Small intestine (tissue), 7 donors: ENCODE data around the gene FAM180B. TPM values are rescaled to one million over a fixed set of nuclear protein-coding genes. Genes with fewer than 3 reads are reported as not detected.

ENCODE experiments used
- DNase-seq, 2 donors: peaks; one replicate each; pipeline versions ENCODE4 v3.0.0 to v3.0.0-alpha.2; 2013
- FAIRE-seq: peaks from 2 replicates; lab custom pipeline; 2012; peaks lifted over from hg19 to GRCh38; lab: Jason Lieb, UNC
- H3K27ac ChIP-seq, 3 donors: one replicate each; pipeline ENCODE4 v1.5.1; 2013; ENCODE audit warnings: low read length in 2 of 3, mild to moderate bottlenecking in 2 of 3, control low read depth in 1 of 3, inconsistent platforms in 1 of 3, low read depth in 1 of 3, moderate library complexity in 1 of 3
- H3K27me3 ChIP-seq, 3 donors: one replicate each; pipeline ENCODE4 v1.6.1; 2013; ENCODE audit warnings: low read length in 3 of 3, inconsistent platforms in 1 of 3; ENCODE audit not compliant: control insufficient read depth in 3 of 3, insufficient read depth in 3 of 3
- H3K36me3 ChIP-seq, 3 donors: one replicate each; pipeline ENCODE4 v1.6.1; 2013; ENCODE audit warnings: low read length in 3 of 3, inconsistent platforms in 1 of 3, low read depth in 1 of 3, mild to moderate bottlenecking in 1 of 3, moderate library complexity in 1 of 3; ENCODE audit not compliant: control insufficient read depth in 3 of 3, insufficient read depth in 2 of 3
- H3K4me1 ChIP-seq, 3 donors: one replicate each; pipeline ENCODE4 v1.6.1; 2013; ENCODE audit warnings: low read length in 2 of 3, inconsistent platforms in 1 of 3, low read depth in 1 of 3, mild to moderate bottlenecking in 1 of 3, moderate library complexity in 1 of 3; ENCODE audit not compliant: control insufficient read depth in 3 of 3, insufficient read depth in 2 of 3
- H3K4me3 ChIP-seq, 3 donors: one replicate each; pipeline ENCODE4 v1.5.1; 2013; ENCODE audit warnings: low read length in 3 of 3, control low read depth in 1 of 3, inconsistent platforms in 1 of 3, low read depth in 1 of 3, mild to moderate bottlenecking in 1 of 3, moderate library complexity in 1 of 3
- H3K9me3 ChIP-seq, 2 donors: one replicate each; pipeline ENCODE4 v1.6.1; 2013; ENCODE audit warnings: low read depth in 1 of 2, low read length in 1 of 2; ENCODE audit not compliant: control insufficient read depth in 2 of 2, insufficient read depth in 1 of 2
- WGBS, 3 donors: extraction: QIAGEN DNeasy Blood & Tissue Kit; methylation state at CpG; one replicate each; pipeline ENCODE4 v1.1.7; 2013; 5-methylcytosine and 5-hydroxymethylcytosine counted together
- polyA plus RNA-seq, 4 donors: library from polyadenylated mRNA; stranded (reverse) in 3 of 4; unstranded in 1 of 4; fragments of 200-250 nt in 3 of 4; fragments of 120-200 nt in 1 of 4; gene quantifications; one replicate each; pipeline versions ENCODE4 v1.2.1 to v1.2.3, GENCODE V29; 2013
- donor health status: healthy with polysubstance abuse.
- donor health status: control.
- donor health status: control.
- donor health status: Bipolar disorder and iron deficiency.
- donor health status: healthy.

Gene FAM180B
- polyA plus RNA-seq, 4 donors = 0.10 to 0.15 TPM; not detected in 2

DNA sequence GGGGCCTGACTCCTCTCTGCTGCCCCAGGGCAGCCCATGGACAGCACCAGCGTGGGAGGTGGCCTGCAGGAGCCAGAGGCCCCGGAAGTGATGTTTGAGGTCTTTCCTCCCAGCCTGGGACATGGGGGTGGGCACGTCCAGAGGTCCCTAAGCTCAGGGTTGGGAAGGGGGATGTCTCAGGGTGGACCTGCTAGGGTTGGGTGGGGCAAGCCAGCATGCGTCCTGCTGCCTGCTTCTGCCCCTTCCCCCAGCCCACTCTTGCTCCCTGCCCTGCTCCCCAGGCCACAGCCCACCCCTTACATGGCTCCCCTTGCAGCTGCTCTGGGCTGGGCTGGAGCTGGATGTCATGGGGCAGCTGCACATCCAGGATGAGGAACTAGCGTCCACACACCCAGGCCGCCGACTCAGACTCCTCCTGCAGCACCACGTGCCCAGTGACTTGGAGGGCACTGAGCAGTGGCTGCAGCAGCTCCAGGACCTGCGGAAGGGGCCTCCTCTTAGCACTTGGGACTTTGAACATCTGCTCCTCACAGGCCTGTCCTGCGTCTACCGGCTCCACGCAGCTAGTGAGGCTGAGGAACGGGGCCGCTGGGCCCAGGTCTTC lies 1.3 kb downstream of the FAM180B start:
- peak overlapping the region in 1 of 3 donors; percentile 3 for H3K4me3 ChIP-seq
- DNase-seq (peak; percentile 44 to 80), FAIRE-seq (no peak)
- H3K27me3 ChIP-seq = peaks cover 0 to 13% (median 0%) of the 10 kb centered on the region in 3 donors
- peaks cover 0 to 52% (median 10%) of the 10 kb centered on the region in 3 donors for H3K36me3 ChIP-seq
- peaks cover 0 to 21% (median 0%) of the 10 kb centered on the region in 3 donors for H3K4me1 ChIP-seq
- 29 to 52% (median 39%) methylated on average over 11 to 14 of the region's 14 CpGs for WGBS, 3 donors
- peak overlapping the region in 1 of 3 donors; percentile 74 for H3K27ac ChIP-seq
- H3K9me3 ChIP-seq = no peaks in the 10 kb centered on the region

DNA sequence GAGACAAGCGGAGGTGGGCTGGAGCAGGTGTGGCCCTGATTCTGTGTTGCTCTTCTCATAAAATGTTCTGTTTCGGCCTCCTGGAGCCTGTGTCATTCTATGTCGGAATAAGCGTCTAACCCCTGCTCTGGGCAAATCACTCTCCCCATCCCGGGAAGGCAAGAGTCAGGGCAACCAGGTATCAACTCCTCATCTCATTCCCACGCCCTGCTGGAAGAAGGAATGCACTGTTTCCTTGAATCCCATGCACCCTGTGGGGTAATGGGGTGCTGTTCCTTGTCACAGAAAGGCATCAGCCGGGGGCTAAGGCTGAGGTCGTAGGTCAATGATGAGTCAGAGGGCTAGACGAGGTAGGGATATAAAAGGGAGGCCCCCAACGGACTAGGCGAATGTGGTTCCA lies 2.6 kb downstream of the FAM180B start:
- Histone ChIP-seq H3K36me3 (peaks cover 0 to 39% (median 2%) of the 10 kb centered on the region in 3 donors), H3K4me1 (peaks cover 0 to 27% (median 0%) of the 10 kb centered on the region in 3 donors), H3K9me3 (no peaks in the 10 kb centered on the region), H3K27ac (no peak overlapping the region), H3K4me3 (peak overlapping the region in 1 of 3 donors; percentile 50), H3K27me3 (peaks cover 0 to 25% (median 8%) of the 10 kb centered on the region in 3 donors)
- no peak for FAIRE-seq
- no peak for DNase-seq
- WGBS, 3 donors = 61 to 80% (median 80%) methylated on average over 11 of the region's 11 CpGs

DNA sequence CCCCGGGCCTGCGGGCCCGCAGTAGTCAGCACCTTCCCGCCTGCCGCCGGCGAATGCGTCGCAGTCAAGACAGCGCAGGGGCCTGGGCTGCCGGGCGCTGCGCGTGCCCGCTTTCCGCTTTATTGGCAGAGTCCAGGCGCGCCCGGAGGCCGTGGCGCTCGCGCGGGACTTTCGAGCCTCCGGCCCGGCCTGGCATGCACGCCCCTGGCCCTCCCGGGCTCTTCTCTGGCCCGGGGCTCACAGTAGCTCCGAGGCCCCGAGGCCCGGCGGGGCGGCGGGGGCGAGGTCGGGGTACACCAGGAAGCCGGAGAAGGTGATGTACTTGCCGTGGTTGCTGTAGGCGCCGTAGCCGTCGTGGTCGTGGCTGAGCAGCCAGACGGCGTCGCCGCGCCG lies 3.1 kb downstream of the FAM180B start:
- FAIRE-seq = no peak
- Histone ChIP-seq H3K27me3 (peaks cover 0 to 30% (median 10%) of the 10 kb centered on the region in 3 donors), H3K27ac (peak overlapping the region in 1 of 3 donors; percentile 22), H3K36me3 (peaks cover 0 to 34% (median 0%) of the 10 kb centered on the region in 3 donors), H3K9me3 (no peaks in the 10 kb centered on the region), H3K4me1 (peaks cover 0 to 30% (median 0%) of the 10 kb centered on the region in 3 donors), H3K4me3 (peak overlapping the region in 1 of 3 donors; percentile 50)
- no peak for DNase-seq
- 45 to 64% (median 53%) methylated on average over 45 to 51 of the region's 51 CpGs for WGBS, 3 donors

DNA sequence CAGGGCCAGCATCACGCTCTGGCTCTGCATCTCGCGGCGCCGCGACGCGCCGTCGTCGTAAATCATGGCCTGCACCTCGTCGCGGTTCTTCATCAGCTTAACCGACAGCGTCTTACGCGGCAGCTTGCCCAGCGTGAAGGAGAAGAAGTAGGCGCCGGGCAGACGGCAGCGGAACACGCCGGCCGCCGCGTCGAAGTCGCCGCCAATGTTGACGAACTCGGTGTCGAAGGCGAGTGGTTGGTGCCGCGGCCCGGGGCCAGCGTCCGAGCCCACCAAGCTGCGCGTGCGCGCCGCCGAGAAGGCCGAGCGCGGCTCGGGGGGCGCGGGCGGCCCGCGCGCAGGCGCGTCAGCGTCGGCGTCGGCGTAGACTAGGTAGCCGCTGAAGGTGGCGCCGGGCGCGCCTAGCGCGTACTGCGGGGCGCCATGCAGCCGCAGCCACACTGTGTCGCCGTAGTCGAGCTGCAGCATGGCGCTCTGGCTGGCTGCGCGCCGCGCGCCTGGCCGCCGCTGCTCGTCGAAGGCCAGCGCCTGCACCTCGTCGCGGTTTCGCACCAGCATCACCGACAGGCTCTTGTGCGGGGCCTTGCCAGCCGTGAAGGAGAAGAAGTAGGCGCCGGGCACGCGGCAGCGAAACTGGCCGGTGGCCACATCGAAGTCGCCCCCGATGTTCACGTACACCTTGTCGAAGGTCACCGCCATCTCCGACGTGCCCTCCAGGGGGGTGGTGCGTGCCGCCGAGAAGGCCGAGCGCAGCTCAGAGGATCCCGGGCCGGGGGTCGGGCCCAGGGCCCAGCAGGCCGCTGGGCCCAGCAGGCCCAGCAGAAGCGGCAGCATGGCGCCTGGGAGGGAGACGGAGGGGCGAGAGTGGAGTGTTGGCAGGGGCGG lies 3.7 kb downstream of the FAM180B start:
- Histone ChIP-seq H3K9me3 (no peaks in the 10 kb centered on the region), H3K27ac (peak overlapping the region in 1 of 3 donors; percentile 22), H3K27me3 (peaks cover 0 to 36% (median 10%) of the 10 kb centered on the region in 3 donors), H3K4me1 (peaks cover 0 to 30% (median 0%) of the 10 kb centered on the region in 3 donors), H3K4me3 (peak overlapping the region in 1 of 3 donors; percentile 50), H3K36me3 (peaks cover 0 to 28% (median 0%) of the 10 kb centered on the region in 3 donors)
- peak in 1 of 2 donors; percentile 79 for DNase-seq
- 57 to 70% (median 57%) methylated on average over 109 to 122 of the region's 122 CpGs for WGBS, 3 donors
- no peak for FAIRE-seq

DNA sequence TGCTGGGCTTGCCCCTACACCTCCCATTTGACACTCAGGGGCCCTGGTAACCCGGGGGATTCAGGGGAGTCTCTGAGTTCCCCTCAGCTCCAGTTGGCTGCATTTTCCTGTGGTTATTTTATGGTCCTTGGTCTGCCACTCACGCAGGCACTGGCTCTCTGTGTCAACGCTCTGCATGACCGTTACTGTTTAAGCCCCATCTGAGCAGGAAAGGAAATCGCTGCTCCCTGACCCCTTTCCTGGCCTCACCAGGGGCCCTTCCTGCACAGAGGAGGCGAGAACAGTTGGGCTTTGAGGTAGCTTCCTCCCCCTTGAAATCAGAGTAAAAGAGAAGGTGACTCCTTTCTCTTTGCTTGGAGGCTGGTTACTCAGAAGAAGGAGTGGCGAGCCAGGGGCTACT lies 5.3 kb downstream of the FAM180B start:
- peaks cover 0 to 40% (median 10%) of the 10 kb centered on the region in 3 donors for H3K27me3 ChIP-seq
- WGBS, 3 donors = 38 to 45% (median 41%) methylated on average over 7 of the region's 7 CpGs
- no peak overlapping the region for H3K27ac ChIP-seq
- H3K9me3 ChIP-seq = no peaks in the 10 kb centered on the region
- no peak overlapping the region for H3K4me3 ChIP-seq
- peaks cover 0 to 13% (median 0%) of the 10 kb centered on the region in 3 donors for H3K36me3 ChIP-seq
- no peak for DNase-seq
- FAIRE-seq = no peak
- peaks cover 0 to 30% (median 0%) of the 10 kb centered on the region in 3 donors for H3K4me1 ChIP-seq

DNA sequence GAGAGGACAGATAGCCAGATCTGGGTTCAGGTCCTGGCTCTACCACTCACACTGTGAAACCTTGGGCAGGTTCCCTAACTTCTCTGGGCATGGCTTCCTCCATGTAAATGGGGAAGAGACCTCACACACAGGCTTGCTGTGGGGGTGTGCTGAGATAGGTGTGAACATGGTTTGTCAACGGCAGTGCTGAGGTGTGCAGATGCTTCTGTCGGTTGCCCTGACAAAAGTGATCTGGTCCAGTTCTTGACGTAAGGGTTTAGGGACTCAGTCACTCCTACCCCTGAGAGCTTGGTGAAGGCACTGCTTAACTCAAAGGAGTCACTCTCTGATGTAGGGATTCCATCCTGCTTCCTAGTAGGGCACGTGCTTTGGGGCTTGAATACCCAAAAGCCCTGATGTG lies 5.8 kb downstream of the FAM180B start:
- Histone ChIP-seq H3K4me1 (peaks cover 0 to 29% (median 0%) of the 10 kb centered on the region in 3 donors), H3K4me3 (no peak overlapping the region), H3K27me3 (peaks cover 0 to 40% (median 10%) of the 10 kb centered on the region in 3 donors), H3K27ac (no peak overlapping the region), H3K36me3 (peaks cover 0 to 9% (median 0%) of the 10 kb centered on the region in 3 donors), H3K9me3 (no peaks in the 10 kb centered on the region)
- WGBS, 3 donors = 68 to 79% (median 76%) methylated on average over 4 of the region's 4 CpGs
- no peak for FAIRE-seq
- no peak for DNase-seq

DNA sequence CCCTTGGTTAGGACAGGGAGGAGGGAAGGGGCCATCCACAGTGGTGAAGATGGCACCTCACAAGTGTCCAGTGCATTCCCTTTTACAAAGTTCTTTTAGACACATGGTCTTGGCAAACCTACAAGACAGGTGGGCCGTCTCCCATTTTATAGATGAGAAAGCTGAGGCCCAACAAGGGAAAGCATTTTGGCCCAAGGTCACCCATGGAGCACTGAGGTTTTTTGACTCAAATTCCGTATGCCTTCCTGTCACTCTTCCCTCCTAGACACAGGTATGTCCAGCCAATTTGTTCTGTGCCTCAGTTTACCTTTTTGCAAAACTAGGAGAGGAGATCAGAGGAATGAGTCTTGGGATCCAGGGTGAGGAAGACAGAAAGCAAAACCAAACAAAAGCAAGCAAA lies 6.5 kb downstream of the FAM180B start:
- Histone ChIP-seq H3K27me3 (peaks cover 0 to 40% (median 10%) of the 10 kb centered on the region in 3 donors), H3K9me3 (no peaks in the 10 kb centered on the region), H3K27ac (no peak overlapping the region), H3K36me3 (peaks cover 0 to 6% (median 0%) of the 10 kb centered on the region in 3 donors), H3K4me3 (no peak overlapping the region), H3K4me1 (peaks cover 0 to 22% (median 0%) of the 10 kb centered on the region in 3 donors)
- FAIRE-seq (no peak), DNase-seq (no peak)
- 71 to 77% (median 75%) methylated on average over 2 of the region's 2 CpGs for WGBS, 3 donors

DNA sequence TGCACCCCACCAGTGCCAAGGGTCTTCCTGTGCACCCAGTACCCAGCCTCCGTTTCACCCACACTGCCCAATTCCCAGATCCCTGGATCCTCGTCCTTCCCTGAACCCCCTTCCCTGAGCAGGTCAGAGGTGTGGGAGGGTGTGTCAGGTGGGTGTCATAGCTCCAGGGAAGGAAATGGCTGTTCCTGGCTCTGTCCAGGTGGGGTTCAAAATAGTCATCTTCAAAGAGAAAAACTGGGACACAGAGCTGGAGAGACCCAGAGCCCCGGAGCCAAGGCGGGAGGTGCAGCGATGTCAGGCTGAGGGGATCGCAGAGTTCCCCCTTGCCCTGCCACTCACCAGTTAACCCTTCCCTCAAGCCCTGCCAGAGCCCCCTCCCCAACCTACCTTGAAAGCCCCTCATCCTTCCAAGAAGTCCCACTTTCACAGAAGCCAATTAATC lies 7.0 kb downstream of the FAM180B start:
- no peak for DNase-seq
- Histone ChIP-seq H3K27me3 (peaks cover 0 to 40% (median 10%) of the 10 kb centered on the region in 3 donors), H3K4me3 (peak overlapping the region in 1 of 3 donors; percentile 26), H3K9me3 (no peaks in the 10 kb centered on the region), H3K4me1 (peaks cover 0 to 18% (median 0%) of the 10 kb centered on the region in 3 donors), H3K27ac (no peak overlapping the region), H3K36me3 (peaks cover 0 to 2% (median 0%) of the 10 kb centered on the region in 3 donors)
- 8 to 19% (median 11%) methylated on average over 6 of the region's 6 CpGs for WGBS, 3 donors
- FAIRE-seq = no peak
